Panc1 (cell line): ENCODE measurements around the gene CSF2RB. TPM values are rescaled to one million over a fixed set of nuclear protein-coding genes. Genes with fewer than 3 reads are reported as not detected.

Experiments used
- ATAC-seq: fragments of 200-7000 bp; cut with Tn5 transposase; 2 replicates; pipeline ENCODE4 v1.9.1; 2020; ENCODE audit warnings: mild to moderate bottlenecking, moderate library complexity
- BruUV-seq: library from RNA; stranded (reverse); fragments of 400-500 nt; replicated peaks from 2 replicates; lab custom pipeline; 2021; lab: Mats Ljungman, UMichigan
- CTCF ChIA-PET: fragments of 300-600 bp; sonication (Branson Sonifier 250); formaldehyde crosslinking; loops from one replicate; lab custom pipeline; 2022; ENCODE audit warnings: antibody characterized with exemption; lab: Charles Lee
- POLR2A ChIA-PET: fragments of 300-600 bp; sonication (Branson Sonifier 250); formaldehyde crosslinking; loops from one replicate; lab custom pipeline; 2022; ENCODE audit warnings: antibody characterized with exemption; lab: Charles Lee
- DNase-seq: peaks from one replicate; pipeline ENCODE4 v3.0.0-alpha.2; 2010; ENCODE audit warnings: low read depth, low spot score
- H3K27ac ChIP-seq: 2 replicates; pipeline ENCODE4 v1.5.1; 2011; ENCODE audit warnings: mild to moderate bottlenecking, low read length, inconsistent platforms
- H3K27me3 ChIP-seq: fragments of 200-500 bp; sonication (Bioruptor generic); 2 replicates; pipeline ENCODE4 v1.6.0; 2014; ENCODE audit warnings: low read length, inconsistent platforms; ENCODE audit not compliant: control insufficient read depth, insufficient read depth
- H3K36me3 ChIP-seq: fragments of 200-500 bp; sonication (Bioruptor generic); 2 replicates; pipeline ENCODE4 v1.5.1; 2014; ENCODE audit warnings: inconsistent platforms, mild to moderate bottlenecking, low read length, moderate library complexity; ENCODE audit not compliant: control insufficient read depth, insufficient read depth
- H3K4me1 ChIP-seq: 2 replicates; pipeline ENCODE4 v1.5.1; 2011; ENCODE audit warnings: inconsistent platforms, mild to moderate bottlenecking, low read length, moderate library complexity; ENCODE audit not compliant: control insufficient read depth, insufficient read depth
- H3K4me3 ChIP-seq, 2 experiments: 2 replicates each; pipeline ENCODE4 v1.5.1; 2011 to 2012; ENCODE audit warnings: low read depth in 2 of 2, low read length in 2 of 2, mild to moderate bottlenecking in 2 of 2, inconsistent platforms in 1 of 2, moderate library complexity in 1 of 2
- H3K9me3 ChIP-seq: fragments of 200-500 bp; sonication (Bioruptor generic); 2 replicates; pipeline ENCODE4 v1.5.1; 2014; ENCODE audit warnings: low read depth, mild to moderate bottlenecking, inconsistent platforms, low read length, moderate library complexity; ENCODE audit not compliant: control insufficient read depth, insufficient read depth
- POLR2AphosphoS5 ChIP-seq: IDR thresholded peaks from 2 replicates; pipeline ENCODE4 v1.6.1; 2012; ENCODE audit warnings: mild to moderate bottlenecking, low read depth, low read length, moderate library complexity
- SIN3A ChIP-seq: IDR thresholded peaks from 2 replicates; pipeline ENCODE4 v1.6.1; 2012; ENCODE audit warnings: low read depth, mild to moderate bottlenecking, low read length, moderate library complexity, borderline replicate concordance; ENCODE audit not compliant: insufficient read depth
- TCF7L2 ChIP-seq: IDR thresholded peaks from 2 replicates; pipeline ENCODE4 v1.6.1; 2011; ENCODE audit warnings: mild to moderate bottlenecking, low read depth, low read length, inconsistent platforms
- in situ Hi-C: cut with HindIII; loops from 2 replicates; pipeline ENCODE4 v1.10.0; 2016; ENCODE audit warnings: low sequenced_read_pairs, low pct_unique_long_range_greater_than_20kb
- intact Hi-C: fragments of 100-400 bp; cut with micrococcal nuclease; formaldehyde crosslinking; loops from one replicate; pipeline ENCODE4 v1.10.0; 2022; ENCODE audit not compliant: unreplicated experiment
- total RNA-seq: library from RNA; stranded (reverse); gene quantifications from one replicate; pipeline ENCODE4 v1.2.1, GENCODE V29; 2021; ENCODE audit not compliant: unreplicated experiment
- TF ChIP-seq, protein P1 (sequence below): fragments of 450-650 bp; IDR thresholded peaks from 2 replicates; pipeline ENCODE4 v1.5.1; 2017; ENCODE audit warnings: mild to moderate bottlenecking
- TF ChIP-seq, protein P2 (sequence below), 2 experiments: IDR thresholded peaks; 2 replicates each; pipeline ENCODE4 v1.6.1; 2011 to 2012; ENCODE audit warnings: low read depth in 2 of 2, control low read depth in 1 of 2, low read length in 1 of 2, mild to moderate bottlenecking in 1 of 2, moderate library complexity in 1 of 2; ENCODE audit not compliant: insufficient read depth in 1 of 2

Gene CSF2RB
- total RNA-seq, 1 experiment from 2014 or later: not detected

DNA sequence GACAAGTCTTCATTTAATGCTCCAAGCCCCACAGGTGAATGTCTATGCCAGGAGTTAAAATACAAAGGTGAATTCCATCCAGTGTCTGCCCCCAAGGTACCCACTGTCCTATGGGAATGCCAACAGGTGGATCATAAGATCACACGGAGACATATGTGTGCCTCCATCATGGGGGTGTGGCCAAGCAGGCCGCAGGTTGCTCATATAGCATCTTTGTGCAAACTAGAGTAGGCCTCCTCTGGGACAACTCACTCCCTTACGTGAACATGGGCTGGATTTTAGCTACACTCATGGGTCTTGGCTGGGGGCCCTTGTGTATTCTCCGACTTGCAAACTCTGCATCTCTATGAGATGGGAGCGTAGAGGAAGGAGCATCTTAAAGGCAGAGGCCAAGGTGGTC is 45.7 kb upstream of the CSF2RB start:
- ChIA-PET CTCF (no interaction called here), POLR2A (no interaction called here)
- in situ Hi-C loops: no loop called here
- Histone ChIP-seq H3K27ac (no peak overlapping the region), H3K27me3 (no peaks in the 10 kb centered on the region; the same call in 1 of the 2 replicates), H3K9me3 (no peaks in the 10 kb centered on the region), H3K36me3 (no peaks in the 10 kb centered on the region), H3K4me3 (no peak overlapping the region), H3K4me1 (no peaks in the 10 kb centered on the region)
- TF ChIP-seq, protein P1, sequence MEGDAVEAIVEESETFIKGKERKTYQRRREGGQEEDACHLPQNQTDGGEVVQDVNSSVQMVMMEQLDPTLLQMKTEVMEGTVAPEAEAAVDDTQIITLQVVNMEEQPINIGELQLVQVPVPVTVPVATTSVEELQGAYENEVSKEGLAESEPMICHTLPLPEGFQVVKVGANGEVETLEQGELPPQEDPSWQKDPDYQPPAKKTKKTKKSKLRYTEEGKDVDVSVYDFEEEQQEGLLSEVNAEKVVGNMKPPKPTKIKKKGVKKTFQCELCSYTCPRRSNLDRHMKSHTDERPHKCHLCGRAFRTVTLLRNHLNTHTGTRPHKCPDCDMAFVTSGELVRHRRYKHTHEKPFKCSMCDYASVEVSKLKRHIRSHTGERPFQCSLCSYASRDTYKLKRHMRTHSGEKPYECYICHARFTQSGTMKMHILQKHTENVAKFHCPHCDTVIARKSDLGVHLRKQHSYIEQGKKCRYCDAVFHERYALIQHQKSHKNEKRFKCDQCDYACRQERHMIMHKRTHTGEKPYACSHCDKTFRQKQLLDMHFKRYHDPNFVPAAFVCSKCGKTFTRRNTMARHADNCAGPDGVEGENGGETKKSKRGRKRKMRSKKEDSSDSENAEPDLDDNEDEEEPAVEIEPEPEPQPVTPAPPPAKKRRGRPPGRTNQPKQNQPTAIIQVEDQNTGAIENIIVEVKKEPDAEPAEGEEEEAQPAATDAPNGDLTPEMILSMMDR: no peak
- TF ChIP-seq TCF7L2 (no peak), SIN3A (no peak), POLR2AphosphoS5 (no peak)
- TF ChIP-seq, protein P2, sequence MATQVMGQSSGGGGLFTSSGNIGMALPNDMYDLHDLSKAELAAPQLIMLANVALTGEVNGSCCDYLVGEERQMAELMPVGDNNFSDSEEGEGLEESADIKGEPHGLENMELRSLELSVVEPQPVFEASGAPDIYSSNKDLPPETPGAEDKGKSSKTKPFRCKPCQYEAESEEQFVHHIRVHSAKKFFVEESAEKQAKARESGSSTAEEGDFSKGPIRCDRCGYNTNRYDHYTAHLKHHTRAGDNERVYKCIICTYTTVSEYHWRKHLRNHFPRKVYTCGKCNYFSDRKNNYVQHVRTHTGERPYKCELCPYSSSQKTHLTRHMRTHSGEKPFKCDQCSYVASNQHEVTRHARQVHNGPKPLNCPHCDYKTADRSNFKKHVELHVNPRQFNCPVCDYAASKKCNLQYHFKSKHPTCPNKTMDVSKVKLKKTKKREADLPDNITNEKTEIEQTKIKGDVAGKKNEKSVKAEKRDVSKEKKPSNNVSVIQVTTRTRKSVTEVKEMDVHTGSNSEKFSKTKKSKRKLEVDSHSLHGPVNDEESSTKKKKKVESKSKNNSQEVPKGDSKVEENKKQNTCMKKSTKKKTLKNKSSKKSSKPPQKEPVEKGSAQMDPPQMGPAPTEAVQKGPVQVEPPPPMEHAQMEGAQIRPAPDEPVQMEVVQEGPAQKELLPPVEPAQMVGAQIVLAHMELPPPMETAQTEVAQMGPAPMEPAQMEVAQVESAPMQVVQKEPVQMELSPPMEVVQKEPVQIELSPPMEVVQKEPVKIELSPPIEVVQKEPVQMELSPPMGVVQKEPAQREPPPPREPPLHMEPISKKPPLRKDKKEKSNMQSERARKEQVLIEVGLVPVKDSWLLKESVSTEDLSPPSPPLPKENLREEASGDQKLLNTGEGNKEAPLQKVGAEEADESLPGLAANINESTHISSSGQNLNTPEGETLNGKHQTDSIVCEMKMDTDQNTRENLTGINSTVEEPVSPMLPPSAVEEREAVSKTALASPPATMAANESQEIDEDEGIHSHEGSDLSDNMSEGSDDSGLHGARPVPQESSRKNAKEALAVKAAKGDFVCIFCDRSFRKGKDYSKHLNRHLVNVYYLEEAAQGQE (IDR thresholded peaks at IDR 0.05; ENCODE audit: insufficient read depth in 1 of 2, low read depth in 2 of 2, low read length in 1 of 2): no peak
- ATAC-seq (no peak), DNase-seq (no peak)
- intact Hi-C loops: no loop called here
- no TSS peak for BruUV-seq

DNA sequence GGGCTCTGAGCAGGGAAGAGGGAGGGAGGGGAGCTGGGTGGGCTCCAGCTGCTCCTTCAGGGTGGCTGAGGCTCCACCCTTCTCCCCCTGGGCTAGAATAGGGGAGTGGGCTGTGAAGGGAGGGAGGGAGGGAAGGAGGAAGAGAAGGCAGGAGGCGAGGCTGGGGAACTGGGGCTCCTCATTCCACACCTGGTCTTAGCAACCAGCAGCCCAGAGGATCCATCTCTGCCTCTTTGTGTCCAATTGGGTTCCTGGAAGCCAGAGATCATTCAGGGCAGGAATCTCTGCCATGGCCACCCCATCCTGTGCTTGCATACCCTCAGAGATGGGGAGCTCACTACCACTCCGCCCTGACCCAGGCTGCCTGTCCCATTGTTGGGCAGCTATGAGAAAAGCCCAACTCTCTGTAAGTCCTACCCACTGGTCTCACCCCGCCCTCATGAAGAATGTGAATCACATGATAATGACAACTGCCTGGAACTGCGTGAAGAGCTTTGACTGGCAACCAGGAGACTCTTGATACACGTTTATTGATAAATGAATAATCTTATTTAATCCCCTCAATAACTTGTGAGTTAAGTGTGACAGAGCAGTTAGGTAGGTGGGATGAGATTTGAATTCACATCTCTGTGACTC is 44.8 kb upstream of the CSF2RB start:
- no peak for ATAC-seq

More for the DNA sequence above, 44.8 kb upstream of the CSF2RB start:
- ChIA-PET POLR2A (interaction anchor here (0.6 kb wide), 1 partner anchor 46 kb away, joined by 3 read pairs; no protein-coding TSS in a partner anchor), CTCF (no interaction called here)
- H3K27me3 ChIP-seq: no peaks in the 10 kb centered on the region; the same call in 1 of the 2 replicates
- no peaks in the 10 kb centered on the region for H3K4me1 ChIP-seq
- BruUV-seq: no TSS peak
- intact Hi-C loops (no loop called here), in situ Hi-C loops (no loop called here)
- TF ChIP-seq POLR2AphosphoS5 (no peak), TCF7L2 (no peak), SIN3A (no peak)
- TF ChIP-seq, protein P1: no peak
- TF ChIP-seq, protein P2 (IDR thresholded peaks at IDR 0.05; ENCODE audit: insufficient read depth in 1 of 2, low read depth in 2 of 2, low read length in 1 of 2): no peak
- H3K9me3 ChIP-seq: no peaks in the 10 kb centered on the region
- DNase-seq: no peak
- H3K36me3 ChIP-seq: no peaks in the 10 kb centered on the region
- H3K27ac ChIP-seq: no peak overlapping the region
- H3K4me3 ChIP-seq: no peak overlapping the region
